NCI-H128 (cell line): ENCODE measurements around the gene BLID.

Source experiments
- DNase-seq: peaks from one replicate; lab custom pipeline; 2025; ENCODE audit not compliant: unreplicated experiment; lab: John Stamatoyannopoulos, UW

The BLID gene

GRCh38 chr11:122115524-122116379 lies at the start of gene BLID:
Gene BLID, minus strand, starts transcription at chr11:122116215. Its CDS starts 293 bp downstream, at chr11:122115922.
- DNase-seq: no peak

- no peak for DNase-seq
Observed at GRCh38 chr11:122163053-122163819, 47.2 kb upstream of the BLID start.

GRCh38 chr11:122162095-122162494 lies 46.1 kb upstream of the BLID start:
- no peak for DNase-seq

GRCh38 chr11:122160841-122161590 lies 45.0 kb upstream of the BLID start:
- DNase-seq: no peak

GRCh38 chr11:122159861-122160260 lies 43.8 kb upstream of the BLID start:
- DNase-seq: no peak

GRCh38 chr11:122159173-122159721 lies 43.2 kb upstream of the BLID start:
- DNase-seq: no peak

GRCh38 chr11:122158171-122158570 lies 42.2 kb upstream of the BLID start:
- no peak for DNase-seq

GRCh38 chr11:122157653-122158161 lies 41.7 kb upstream of the BLID start:
- DNase-seq: no peak

GRCh38 chr11:122156940-122157382 lies 40.9 kb upstream of the BLID start:
- no peak for DNase-seq

- no peak for DNase-seq
Observed at GRCh38 chr11:122155765-122156527, 39.9 kb upstream of the BLID start.

- DNase-seq: no peak
Observed at GRCh38 chr11:122154994-122155393, 39.0 kb upstream of the BLID start.

GRCh38 chr11:122154227-122154626 lies 38.2 kb upstream of the BLID start:
- no peak for DNase-seq

- no peak for DNase-seq
Observed at GRCh38 chr11:122153746-122154145, 37.7 kb upstream of the BLID start.

GRCh38 chr11:122150216-122151124 lies 34.5 kb upstream of the BLID start:
- no peak for DNase-seq

- DNase-seq: no peak
Observed at GRCh38 chr11:122149202-122149601, 33.2 kb upstream of the BLID start.

GRCh38 chr11:122146475-122146874 lies 30.5 kb upstream of the BLID start:
- no peak for DNase-seq

- no peak for DNase-seq
Observed at GRCh38 chr11:122145715-122146274, 29.8 kb upstream of the BLID start.

- DNase-seq: no peak
Observed at GRCh38 chr11:122144752-122145151, 28.7 kb upstream of the BLID start.

- DNase-seq: peak; percentile 62
Observed at GRCh38 chr11:122141725-122142124, 25.7 kb upstream of the BLID start.
